Activated T-cell treated with anti-CD3 and anti-CD28 coated beads, Interleukin-2, amount 50 U/mL, for 72 hours (primary cell): ENCODE data around the gene APP. TPM values are rescaled to one million over a fixed set of nuclear protein-coding genes. Genes with fewer than 3 reads are reported as not detected.

ENCODE experiments used
- ATAC-seq, 2 donors: fragments of 150-1000 bp; cut with Tn5 transposase; replicated peaks in 1 of 2; 2 replicates each; pipeline ENCODE4 v1.10.0; 2021; ENCODE audit warnings: moderate library complexity in 2 of 2, mild to moderate bottlenecking in 1 of 2
- DNase-seq, 2 donors: peaks; one replicate each; pipeline ENCODE4 v3.0.0; 2021 to 2022; ENCODE audit warnings: mixed read lengths in 1 of 2
- H3K27ac Mint-ChIP-seq: one replicate; pipeline ENCODE4 v1.8.0; 2022; ENCODE audit warnings: mild to moderate bottlenecking, moderate library complexity, mixed read lengths
- H3K27me3 Mint-ChIP-seq: one replicate; pipeline ENCODE4 v1.8.0; 2022; ENCODE audit warnings: low read depth, mixed read lengths
- H3K36me3 Mint-ChIP-seq, 2 donors: one replicate each; pipeline ENCODE4 v1.8.0; 2022; ENCODE audit warnings: mixed read lengths in 2 of 2, mild to moderate bottlenecking in 1 of 2; ENCODE audit not compliant: insufficient read depth in 2 of 2
- H3K4me1 Mint-ChIP-seq: one replicate; pipeline ENCODE4 v1.8.0; 2022; ENCODE audit warnings: low read depth, mixed read lengths
- H3K4me3 Mint-ChIP-seq, 2 donors: one replicate each; pipeline ENCODE4 v1.8.0; 2022; ENCODE audit warnings: mild to moderate bottlenecking in 2 of 2, mixed read lengths in 2 of 2, moderate library complexity in 2 of 2
- H3K9me3 Mint-ChIP-seq, 2 donors: one replicate each; pipeline ENCODE4 v1.8.0; 2022; ENCODE audit warnings: mixed read lengths in 2 of 2
- total RNA-seq, 2 donors: library from RNA; stranded (reverse); gene quantifications; one replicate each; pipeline ENCODE4 v1.2.3, GENCODE V29; 2022

The APP gene
- total RNA-seq, 2 donors from 2014 or later = 37.2 to 45.0 TPM

GRCh38 chr21:25837533-25838265, 332.9 kb downstream of the APP start:
- H3K27ac Mint-ChIP-seq = no peak overlapping the region
- no peaks in the 10 kb centered on the region for H3K4me1 Mint-ChIP-seq
- H3K9me3 Mint-ChIP-seq = peaks cover 7% of the 10 kb centered on the region in 2 donors

GRCh38 chr21:25836396-25836795, 334.2 kb downstream of the APP start:
- Mint-ChIP-seq H3K4me1 (no peaks in the 10 kb centered on the region), H3K9me3 (peaks cover 7% of the 10 kb centered on the region in 2 donors), H3K36me3 (peaks cover 0 to 5% of the 10 kb centered on the region in 2 donors), H3K27ac (no peak overlapping the region), H3K27me3 (no peaks in the 10 kb centered on the region), H3K4me3 (no peak overlapping the region)
- no peak for DNase-seq
- ATAC-seq = no peak

More at GRCh38 chr21:25837533-25838265, 332.9 kb downstream of the APP start:
- ATAC-seq (no peak), DNase-seq (no peak)
- Mint-ChIP-seq H3K27me3 (peaks cover 8% of the 10 kb centered on the region), H3K4me3 (no peak overlapping the region), H3K36me3 (peaks cover 0 to 5% of the 10 kb centered on the region in 2 donors)

- Mint-ChIP-seq H3K9me3 (peaks cover 0 to 4% of the 10 kb centered on the region in 2 donors), H3K36me3 (peaks cover 0 to 2% of the 10 kb centered on the region in 2 donors), H3K4me1 (no peaks in the 10 kb centered on the region), H3K27ac (no peak overlapping the region), H3K27me3 (no peaks in the 10 kb centered on the region), H3K4me3 (no peak overlapping the region)
- no peak for ATAC-seq
- DNase-seq = no peak
Measured at GRCh38 chr21:25834381-25834780, 336.2 kb downstream of the APP start.

- Mint-ChIP-seq H3K9me3 (no peaks in the 10 kb centered on the region), H3K27me3 (no peaks in the 10 kb centered on the region), H3K4me1 (no peaks in the 10 kb centered on the region), H3K4me3 (no peak overlapping the region), H3K27ac (no peak overlapping the region), H3K36me3 (no peaks in the 10 kb centered on the region)
- ATAC-seq (peak; percentile 27 to 90), DNase-seq (peak in 1 of 2 donors; percentile 15)
Measured at GRCh38 chr21:25831300-25831960, 339.1 kb downstream of the APP start.
